Suprapubic skin (tissue), 4 donors: ENCODE data around the gene ERVK3-1.

Experiments used
- CTCF ChIP-seq, 2 donors: fragments of 200-600 bp in 1 of 2; fragments of 450-650 bp in 1 of 2; sonication (generic) in 1 of 2; IDR thresholded peaks; one replicate each; pipeline ENCODE4 v1.5.1; 2016 to 2019; ENCODE audit warnings: antibody characterized with exemption in 2 of 2, mild to moderate bottlenecking in 1 of 2, moderate library complexity in 1 of 2
- EP300 ChIP-seq: sonication (generic); formaldehyde crosslinking; IDR thresholded peaks from one replicate; pipeline ENCODE4 v1.6.1; 2017; ENCODE audit warnings: antibody characterized with exemption
- POLR2A ChIP-seq, 2 donors: fragments of 450-650 bp; IDR thresholded peaks; one replicate each; pipeline ENCODE4 v1.6.1; 2017; ENCODE audit warnings: antibody characterized with exemption in 2 of 2, mild to moderate bottlenecking in 2 of 2, moderate library complexity in 2 of 2
- POLR2AphosphoS5 ChIP-seq, 3 donors: sonication (generic); formaldehyde crosslinking; IDR thresholded peaks; one replicate each; pipeline ENCODE4 v1.6.1; 2017; ENCODE audit warnings: antibody characterized with exemption in 3 of 3

GRCh38 chr19:58349590-58349989, 44.4 kb downstream of the ERVK3-1 start:
- TF ChIP-seq POLR2AphosphoS5 (IDR thresholded peaks at IDR 0.05) (no peak), EP300 (no peak), POLR2A (IDR thresholded peaks at IDR 0.05) (no peak), CTCF (IDR thresholded peaks at IDR 0.05) (no peak)
